Upper lobe of left lung (tissue), 6 donors: Measurements from ENCODE around the gene PPP1R3F. TPM values are rescaled to one million over a fixed set of nuclear protein-coding genes. Genes with fewer than 3 reads are reported as not detected.

Source experiments
- ATAC-seq, 2 donors: fragments of 200-7000 bp; cut with Tn5 transposase; one replicate each; pipeline ENCODE4 v1.9.1; 2022; ENCODE audit warnings: mild to moderate bottlenecking in 2 of 2, moderate library complexity in 2 of 2; ENCODE audit not compliant: low FRiP score in 2 of 2
- DNase-seq, 2 donors: peaks; one replicate each; pipeline ENCODE4 v3.0.0-alpha.2; 2019 to 2020
- H3K27ac ChIP-seq, 4 donors: fragments of 200-600 bp; sonication (generic); one replicate each; pipeline ENCODE4 v1.5.1; 2016 to 2019
- H3K27me3 ChIP-seq, 4 donors: fragments of 200-600 bp; sonication (generic); one replicate each; pipeline ENCODE4 v1.5.1; 2017 to 2019
- H3K36me3 ChIP-seq, 4 donors: fragments of 200-600 bp; sonication (generic); one replicate each; pipeline ENCODE4 v1.5.1; 2016 to 2019
- H3K4me1 ChIP-seq, 4 donors: fragments of 200-600 bp; sonication (generic); one replicate each; pipeline ENCODE4 v1.5.1; 2018 to 2019
- H3K4me3 ChIP-seq, 4 donors: fragments of 200-600 bp; sonication (generic); one replicate each; pipeline ENCODE4 v1.5.1; 2017 to 2019; ENCODE audit warnings: mild to moderate bottlenecking in 2 of 4, moderate library complexity in 1 of 4
- H3K9me3 ChIP-seq, 4 donors: fragments of 200-600 bp; sonication (generic); one replicate each; pipeline ENCODE4 v1.5.1; 2018 to 2019
- CTCF ChIP-seq, 6 experiments: fragments of 450-650 bp in 4 of 6; fragments of 200-600 bp in 2 of 6; sonication (generic) in 2 of 6; IDR thresholded peaks; one replicate each; pipeline ENCODE4 v1.5.1; 2016 to 2019; ENCODE audit warnings: antibody characterized with exemption in 6 of 6
- EP300 ChIP-seq, 4 donors: sonication (generic); formaldehyde crosslinking; IDR thresholded peaks; one replicate each; pipeline ENCODE4 v1.5.1; 2017; ENCODE audit warnings: antibody characterized with exemption in 4 of 4, control low read depth in 2 of 4
- POLR2A ChIP-seq, 4 donors: fragments of 450-650 bp; IDR thresholded peaks; one replicate each; pipeline ENCODE4 v1.5.1; 2016 to 2017; ENCODE audit warnings: antibody characterized with exemption in 4 of 4, mild to moderate bottlenecking in 2 of 4
- POLR2AphosphoS5 ChIP-seq, 2 donors: sonication (generic); formaldehyde crosslinking; IDR thresholded peaks; one replicate each; pipeline ENCODE4 v1.5.1; 2017; ENCODE audit warnings: antibody characterized with exemption in 2 of 2
- WGBS, 2 donors: methylation state at CpG; one replicate each; pipeline ENCODE4 v1.1.5; 2017 to 2018; 5-methylcytosine and 5-hydroxymethylcytosine counted together
- total RNA-seq, 6 donors: library from RNA; depleted of rRNA in 4 of 6; stranded (reverse); fragments of >200 nt in 4 of 6; gene quantifications; one replicate each; pipeline versions ENCODE4 v1.1.0 to v1.2.1, GENCODE V29; 2016 to 2021
- donor health status: DM: no; HTN: no; CAD: no; lungs with moderate emphysema.
- donor health status: DM: no; HTN: yes; CAD: no; lungs with severe emphysema.

PPP1R3F gene
- total RNA-seq, 6 donors from 2014 or later = 3.3 to 14.9 (median 7.1) TPM

- peak in 1 of 2 donors; percentile 64 for ATAC-seq
- Histone ChIP-seq H3K4me1 (peaks cover 0 to 11% (median 0%) of the 10 kb centered on the region in 4 donors), H3K4me3 (no peak overlapping the region), H3K9me3 (no peaks in the 10 kb centered on the region), H3K27ac (peak overlapping the region in 3 of 4 donors; percentile 18 to 63 (median 27)), H3K27me3 (no peaks in the 10 kb centered on the region), H3K36me3 (no peaks in the 10 kb centered on the region)
- WGBS, 2 donors = 72 to 74% methylated on average over 4 to 9 of the region's 9 CpGs
- TF ChIP-seq POLR2AphosphoS5 (IDR thresholded peaks at IDR 0.05) (no peak), EP300 (IDR thresholded peaks at IDR 0.05) (no peak), POLR2A (IDR thresholded peaks at IDR 0.05) (peak in 1 of 4 donors; percentile 32)
- DNase-seq = peak in 1 of 2 donors; percentile 51
These were observed 32.5 kb upstream of the PPP1R3F start for GRCh38 chrX:49237060-49237459.

- TF ChIP-seq POLR2AphosphoS5 (IDR thresholded peaks at IDR 0.05) = no peak
- TF ChIP-seq CTCF (IDR thresholded peaks at IDR 0.05) = no peak
- no peak for TF ChIP-seq EP300 (IDR thresholded peaks at IDR 0.05)
- TF ChIP-seq POLR2A (IDR thresholded peaks at IDR 0.05) = no peak
- peaks cover 0 to 13% (median 6%) of the 10 kb centered on the region in 4 donors for H3K36me3 ChIP-seq
- no peaks in the 10 kb centered on the region for H3K9me3 ChIP-seq
- WGBS, 2 donors = 76 to 92% methylated on average over 7 of the region's 7 CpGs
- H3K4me3 ChIP-seq = no peak overlapping the region
- DNase-seq (no peak), ATAC-seq (no peak)
- H3K27ac ChIP-seq = no peak overlapping the region
- H3K4me1 ChIP-seq = peaks cover 0 to 11% (median 0%) of the 10 kb centered on the region in 4 donors
- no peaks in the 10 kb centered on the region for H3K27me3 ChIP-seq
These were observed 30.9 kb upstream of the PPP1R3F start for GRCh38 chrX:49238735-49239134.

GRCh38 chrX:49242545-49243066, 27.0 kb upstream of the PPP1R3F start:
- TF ChIP-seq POLR2A (IDR thresholded peaks at IDR 0.05) (no peak), POLR2AphosphoS5 (IDR thresholded peaks at IDR 0.05) (no peak), CTCF (IDR thresholded peaks at IDR 0.05) (no peak), EP300 (IDR thresholded peaks at IDR 0.05) (no peak)
- Histone ChIP-seq H3K27ac (no peak overlapping the region), H3K9me3 (no peaks in the 10 kb centered on the region), H3K36me3 (peaks cover 0 to 41% (median 16%) of the 10 kb centered on the region in 4 donors), H3K4me3 (no peak overlapping the region), H3K4me1 (no peaks in the 10 kb centered on the region), H3K27me3 (no peaks in the 10 kb centered on the region)
- no peak for ATAC-seq
- 85 to 94% methylated on average over 9 to 12 of the region's 12 CpGs for WGBS, 2 donors
- DNase-seq = no peak

GRCh38 chrX:49243166-49243565, 26.4 kb upstream of the PPP1R3F start:
- peaks cover 0 to 41% (median 17%) of the 10 kb centered on the region in 4 donors for H3K36me3 ChIP-seq
- no peak for ATAC-seq
- WGBS, 2 donors = 80 to 88% methylated on average over 1 to 12 of the region's 12 CpGs

GRCh38 chrX:49244207-49244606, 25.4 kb upstream of the PPP1R3F start:
- no peak for TF ChIP-seq POLR2A (IDR thresholded peaks at IDR 0.05)
- no peak for TF ChIP-seq EP300 (IDR thresholded peaks at IDR 0.05)
- no peak for TF ChIP-seq CTCF (IDR thresholded peaks at IDR 0.05)
- TF ChIP-seq POLR2AphosphoS5 (IDR thresholded peaks at IDR 0.05) = no peak
- Histone ChIP-seq H3K27ac (no peak overlapping the region), H3K9me3 (no peaks in the 10 kb centered on the region), H3K4me3 (no peak overlapping the region), H3K36me3 (peaks cover 0 to 50% (median 22%) of the 10 kb centered on the region in 4 donors), H3K4me1 (no peaks in the 10 kb centered on the region), H3K27me3 (no peaks in the 10 kb centered on the region)
- WGBS, 2 donors = 94 to 97% methylated on average over 2 of the region's 2 CpGs
- no peak for ATAC-seq
- DNase-seq = no peak

More at GRCh38 chrX:49243166-49243565, 26.4 kb upstream of the PPP1R3F start:
- no peaks in the 10 kb centered on the region for H3K27me3 ChIP-seq
- no peak overlapping the region for H3K4me3 ChIP-seq
- TF ChIP-seq POLR2A (IDR thresholded peaks at IDR 0.05) (no peak), EP300 (IDR thresholded peaks at IDR 0.05) (no peak), CTCF (IDR thresholded peaks at IDR 0.05) (no peak), POLR2AphosphoS5 (IDR thresholded peaks at IDR 0.05) (no peak)
- no peak for DNase-seq
- H3K27ac ChIP-seq = no peak overlapping the region
- H3K4me1 ChIP-seq = no peaks in the 10 kb centered on the region
- H3K9me3 ChIP-seq = no peaks in the 10 kb centered on the region
